ENCODE measurements around the gene DIAPH3.

DNA sequence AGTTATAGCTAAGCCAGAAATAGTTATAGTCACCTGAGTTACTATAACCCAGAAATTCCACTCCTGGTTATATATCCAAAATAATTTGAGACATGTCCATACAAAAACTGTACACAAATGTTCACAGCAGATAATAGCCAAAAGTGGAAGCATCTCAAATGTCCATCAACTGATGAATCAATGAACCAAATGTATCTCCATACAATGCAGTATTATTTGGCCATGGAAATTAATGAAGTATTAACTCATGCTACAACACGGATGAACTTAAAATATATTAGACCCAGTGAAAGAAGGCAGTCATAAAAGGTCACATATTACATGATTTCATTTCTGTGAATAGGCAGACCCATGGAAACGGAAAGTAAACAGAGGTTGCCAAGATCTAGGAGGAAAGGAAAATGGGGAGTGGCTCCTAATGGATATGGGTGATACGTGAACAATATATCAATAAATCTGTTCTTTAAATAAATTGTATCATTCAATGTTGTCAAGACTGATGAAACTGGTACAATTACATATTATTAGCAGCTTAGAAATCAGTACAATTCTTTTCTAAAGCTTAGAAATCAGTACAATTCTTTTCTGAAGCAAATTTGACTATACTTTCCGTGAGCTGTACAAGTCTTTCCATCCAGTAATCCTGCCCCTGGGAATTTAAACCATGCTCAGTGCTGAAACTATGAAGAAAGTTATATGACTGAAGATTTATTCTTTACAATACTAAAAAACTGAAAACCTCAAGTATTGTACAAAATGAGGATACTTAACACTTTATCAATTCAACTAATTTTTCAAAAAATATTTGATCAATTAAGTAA is 47.0 kb upstream of the DIAPH3 start:
- TF ChIP-seq, protein P1, sequence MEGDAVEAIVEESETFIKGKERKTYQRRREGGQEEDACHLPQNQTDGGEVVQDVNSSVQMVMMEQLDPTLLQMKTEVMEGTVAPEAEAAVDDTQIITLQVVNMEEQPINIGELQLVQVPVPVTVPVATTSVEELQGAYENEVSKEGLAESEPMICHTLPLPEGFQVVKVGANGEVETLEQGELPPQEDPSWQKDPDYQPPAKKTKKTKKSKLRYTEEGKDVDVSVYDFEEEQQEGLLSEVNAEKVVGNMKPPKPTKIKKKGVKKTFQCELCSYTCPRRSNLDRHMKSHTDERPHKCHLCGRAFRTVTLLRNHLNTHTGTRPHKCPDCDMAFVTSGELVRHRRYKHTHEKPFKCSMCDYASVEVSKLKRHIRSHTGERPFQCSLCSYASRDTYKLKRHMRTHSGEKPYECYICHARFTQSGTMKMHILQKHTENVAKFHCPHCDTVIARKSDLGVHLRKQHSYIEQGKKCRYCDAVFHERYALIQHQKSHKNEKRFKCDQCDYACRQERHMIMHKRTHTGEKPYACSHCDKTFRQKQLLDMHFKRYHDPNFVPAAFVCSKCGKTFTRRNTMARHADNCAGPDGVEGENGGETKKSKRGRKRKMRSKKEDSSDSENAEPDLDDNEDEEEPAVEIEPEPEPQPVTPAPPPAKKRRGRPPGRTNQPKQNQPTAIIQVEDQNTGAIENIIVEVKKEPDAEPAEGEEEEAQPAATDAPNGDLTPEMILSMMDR (IDR thresholded peaks at IDR 0.05): no peak
- TF ChIP-seq POLR2A (IDR thresholded peaks at IDR 0.05): no peak
- TF ChIP-seq POLR2AphosphoS5 (IDR thresholded peaks at IDR 0.05): no peak
- TF ChIP-seq EP300 (IDR thresholded peaks at IDR 0.05): no peak

All from sigmoid colon (tissue), 4 donors.